Retina (tissue), 1 donor: Measurements from ENCODE around the gene RBFOX1.

Source experiments
- DNase-seq: peaks from one replicate; pipeline ENCODE4 v3.0.0-alpha.2; 2016

The RBFOX1 gene

GRCh38 chr16:7376227-7376626 is 43.6 kb downstream of the RBFOX1 start:
- DNase-seq = no peak

GRCh38 chr16:7377231-7377630 is 44.6 kb downstream of the RBFOX1 start:
- DNase-seq = no peak

- no peak for DNase-seq
These were observed 45.5 kb downstream of the RBFOX1 start for GRCh38 chr16:7378024-7378695.

GRCh38 chr16:7380441-7380840 is 47.8 kb downstream of the RBFOX1 start:
- no peak for DNase-seq

- DNase-seq = no peak
These were observed 48.3 kb downstream of the RBFOX1 start for GRCh38 chr16:7380911-7381310.

GRCh38 chr16:7381671-7382070 is 49.0 kb downstream of the RBFOX1 start:
- DNase-seq = no peak

GRCh38 chr16:7382521-7382920 is 49.9 kb downstream of the RBFOX1 start:
- DNase-seq = no peak

GRCh38 chr16:7390974-7391373 is 58.3 kb downstream of the RBFOX1 start:
- DNase-seq = no peak

GRCh38 chr16:7391694-7392093 is 59.0 kb downstream of the RBFOX1 start:
- no peak for DNase-seq

- no peak for DNase-seq
These were observed 59.6 kb downstream of the RBFOX1 start for GRCh38 chr16:7392206-7392605.

GRCh38 chr16:7393680-7394079 is 61.0 kb downstream of the RBFOX1 start:
- DNase-seq = no peak

- no peak for DNase-seq
These were observed 62.2 kb downstream of the RBFOX1 start for GRCh38 chr16:7394720-7395336.

- no peak for DNase-seq
These were observed 65.3 kb downstream of the RBFOX1 start for GRCh38 chr16:7397901-7398300.

- no peak for DNase-seq
These were observed 65.9 kb downstream of the RBFOX1 start for GRCh38 chr16:7398536-7398935.

- DNase-seq = no peak
These were observed 66.7 kb downstream of the RBFOX1 start for GRCh38 chr16:7399296-7399695.

- no peak for DNase-seq
These were observed 67.7 kb downstream of the RBFOX1 start for GRCh38 chr16:7400117-7400890.

- DNase-seq = no peak
These were observed 71.6 kb downstream of the RBFOX1 start for GRCh38 chr16:7404217-7404616.

- DNase-seq = peak; percentile 83
These were observed 72.5 kb downstream of the RBFOX1 start for GRCh38 chr16:7405166-7405565.

GRCh38 chr16:7408700-7409365 is 76.2 kb downstream of the RBFOX1 start:
- DNase-seq = peak; percentile 68

GRCh38 chr16:7419441-7419840 is 86.8 kb downstream of the RBFOX1 start:
- DNase-seq = no peak

- DNase-seq = no peak
These were observed 87.4 kb downstream of the RBFOX1 start for GRCh38 chr16:7420079-7420478.

GRCh38 chr16:7420843-7421242 is 88.2 kb downstream of the RBFOX1 start:
- DNase-seq = no peak

- no peak for DNase-seq
These were observed 88.9 kb downstream of the RBFOX1 start for GRCh38 chr16:7421578-7421977.
